ENCODE measurements around the gene ZNF750. TPM values are rescaled to one million over a fixed set of nuclear protein-coding genes. Genes with fewer than 3 reads are reported as not detected.

The ZNF750 gene
- total and polyA plus RNA-seq, 2 donors (not counting 3 experiments of a cell fraction or from before 2014, with no cell fraction given) = 0.15 to 0.80 TPM

DNA sequence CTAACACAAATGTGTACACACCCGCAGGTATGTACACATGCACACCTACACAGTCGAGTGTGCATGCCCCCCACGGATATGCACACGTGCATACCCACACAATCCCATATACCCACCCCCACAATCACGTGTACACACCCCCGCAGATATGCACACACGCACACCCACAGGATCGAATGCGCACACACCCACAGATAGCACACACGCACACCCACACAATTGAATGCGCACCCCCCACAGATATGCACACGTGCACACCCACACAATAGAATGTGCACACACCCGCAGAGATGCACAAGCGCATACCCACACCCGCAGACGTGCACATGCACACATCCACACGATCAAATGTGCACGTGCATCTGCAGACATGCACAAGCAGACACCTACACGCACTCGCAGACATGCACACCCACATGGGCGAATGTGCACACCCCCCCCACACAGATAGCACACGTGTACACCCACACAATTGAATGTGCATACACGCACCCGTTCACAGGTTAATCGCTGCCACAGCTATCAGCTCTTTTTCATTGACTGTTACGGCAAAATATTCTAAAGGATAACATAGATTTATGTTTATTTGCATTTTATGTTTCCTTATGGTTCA, 10.8 kb downstream of the ZNF750 start:
- Histone ChIP-seq H3K4me2 (ENCODE audit: insufficient read depth, low read length) (no peak overlapping the region), H3K36me3 (ENCODE audit: control insufficient read depth in 2 of 2, extremely low read depth in 1 of 2, insufficient read depth in 2 of 2, low read length in 2 of 2) (peaks cover 0 to 4% of the 10 kb centered on the region in 2 experiments), H3K27me3 (ENCODE audit: control insufficient read depth in 2 of 2, insufficient read depth in 2 of 2, low read length in 2 of 2) (no peaks in the 10 kb centered on the region), H3K9me1 (replicated peaks; ENCODE audit: control insufficient read depth, extremely low read depth, insufficient read depth, low read length) (no peaks in the 10 kb centered on the region), H3K27ac (ENCODE audit: insufficient read depth, low read depth, low read length) (no peak overlapping the region), H3K9me3 (replicated peaks; ENCODE audit: control insufficient read depth, insufficient read depth, low read length) (no peaks in the 10 kb centered on the region), H2AFZ (ENCODE audit: low read depth, low read length) (no peak overlapping the region), H3K4me1 (ENCODE audit: control insufficient read depth, extremely low read depth, insufficient read depth, low read length) (no peaks in the 10 kb centered on the region), H3K79me2 (ENCODE audit: control insufficient read depth, insufficient read depth, low read length) (no peaks in the 10 kb centered on the region), H3K4me3 (replicated peaks in 1 of 3; ENCODE audit: insufficient read depth in 1 of 3, low read depth in 1 of 3, low read length in 3 of 3) (no peak overlapping the region), H3K9ac (replicated peaks; ENCODE audit: extremely low read depth, insufficient read depth, low read length) (no peak overlapping the region), H4K20me1 (replicated peaks; ENCODE audit: control insufficient read depth, extremely low read depth, insufficient read depth, low read length) (no peaks in the 10 kb centered on the region)
- no TSS peak for BruUV-seq (replicated peaks)
- no peak for DNase-seq (ENCODE audit: low read depth, low spot score)
- dilution Hi-C loops (cut with MboI; ENCODE audit: extremely low pct_ligation_motif_present, low sequenced_read_pairs) (no loop called here), intact Hi-C loops (cut with micrococcal nuclease) (no loop called here)
- no peak for TF ChIP-seq POLR2AphosphoS5 (IDR thresholded peaks at IDR 0.05; ENCODE audit: insufficient read depth, low read depth, low read length)
- TF ChIP-seq, protein P1, sequence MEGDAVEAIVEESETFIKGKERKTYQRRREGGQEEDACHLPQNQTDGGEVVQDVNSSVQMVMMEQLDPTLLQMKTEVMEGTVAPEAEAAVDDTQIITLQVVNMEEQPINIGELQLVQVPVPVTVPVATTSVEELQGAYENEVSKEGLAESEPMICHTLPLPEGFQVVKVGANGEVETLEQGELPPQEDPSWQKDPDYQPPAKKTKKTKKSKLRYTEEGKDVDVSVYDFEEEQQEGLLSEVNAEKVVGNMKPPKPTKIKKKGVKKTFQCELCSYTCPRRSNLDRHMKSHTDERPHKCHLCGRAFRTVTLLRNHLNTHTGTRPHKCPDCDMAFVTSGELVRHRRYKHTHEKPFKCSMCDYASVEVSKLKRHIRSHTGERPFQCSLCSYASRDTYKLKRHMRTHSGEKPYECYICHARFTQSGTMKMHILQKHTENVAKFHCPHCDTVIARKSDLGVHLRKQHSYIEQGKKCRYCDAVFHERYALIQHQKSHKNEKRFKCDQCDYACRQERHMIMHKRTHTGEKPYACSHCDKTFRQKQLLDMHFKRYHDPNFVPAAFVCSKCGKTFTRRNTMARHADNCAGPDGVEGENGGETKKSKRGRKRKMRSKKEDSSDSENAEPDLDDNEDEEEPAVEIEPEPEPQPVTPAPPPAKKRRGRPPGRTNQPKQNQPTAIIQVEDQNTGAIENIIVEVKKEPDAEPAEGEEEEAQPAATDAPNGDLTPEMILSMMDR (IDR thresholded peaks at IDR 0.05; ENCODE audit: extremely low read depth in 1 of 2, insufficient read depth in 1 of 2, low read depth in 1 of 2, low read length in 2 of 2) = no peak
- TF ChIP-seq EZH2 (IDR thresholded peaks at IDR 0.05; ENCODE audit: borderline replicate concordance, low read depth, low read length, severe bottlenecking) = no peak
- TF ChIP-seq FOS (IDR thresholded peaks at IDR 0.05; ENCODE audit: borderline replicate concordance, insufficient read depth, low read length) = no peak
- TF ChIP-seq POLR2A (IDR thresholded peaks at IDR 0.05; ENCODE audit: low read depth, low read length) = no peak
- TF ChIP-seq MYC (IDR thresholded peaks at IDR 0.05; ENCODE audit: low read depth, low read length) = no peak
- no peak for TF ChIP-seq GATA2 (IDR thresholded peaks at IDR 0.05; ENCODE audit: insufficient read depth, insufficient read length, low read depth, low read length)
- FAIRE-seq = no peak
- ChIA-PET CTCF (interaction anchor here (1.1 to 1.2 kb wide), 2 partner anchors 11 to 14 kb away, joined by 3 read pairs; no protein-coding TSS in a partner anchor), POLR2A (no interaction called here)
